ENCODE results near the gene WNT5A. TPM values are rescaled to one million over a fixed set of nuclear protein-coding genes. Genes with fewer than 3 reads are reported as not detected.
A peak's percentile ranks its signal among the peaks of the same experiment; 100 is the strongest.

The WNT5A gene
- total RNA-seq, 1 experiment from 2014 or later, result 113 TPM

DNA sequence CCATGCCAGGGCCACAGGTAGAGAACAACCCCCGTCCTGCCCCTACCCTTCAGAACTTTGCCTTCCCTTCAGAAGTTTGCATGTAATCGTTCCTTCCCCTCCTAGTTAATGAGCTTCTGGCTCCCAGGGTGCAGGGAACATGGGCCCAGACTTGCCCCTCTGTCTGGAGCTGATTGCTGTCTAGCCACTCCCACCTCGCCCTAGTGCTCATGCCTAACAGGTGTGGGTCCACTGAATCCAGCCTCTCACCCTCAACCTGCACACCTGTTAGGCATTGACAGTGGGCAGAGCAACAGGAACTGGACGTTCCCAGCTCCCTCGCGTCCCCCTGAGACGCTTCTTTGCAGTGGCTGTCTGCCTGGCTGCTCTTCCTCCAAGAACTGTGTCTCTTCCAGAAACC, 40.3 kb downstream of the WNT5A start:
- no peak for DNase-seq (ENCODE audit: low read depth)

DNA sequence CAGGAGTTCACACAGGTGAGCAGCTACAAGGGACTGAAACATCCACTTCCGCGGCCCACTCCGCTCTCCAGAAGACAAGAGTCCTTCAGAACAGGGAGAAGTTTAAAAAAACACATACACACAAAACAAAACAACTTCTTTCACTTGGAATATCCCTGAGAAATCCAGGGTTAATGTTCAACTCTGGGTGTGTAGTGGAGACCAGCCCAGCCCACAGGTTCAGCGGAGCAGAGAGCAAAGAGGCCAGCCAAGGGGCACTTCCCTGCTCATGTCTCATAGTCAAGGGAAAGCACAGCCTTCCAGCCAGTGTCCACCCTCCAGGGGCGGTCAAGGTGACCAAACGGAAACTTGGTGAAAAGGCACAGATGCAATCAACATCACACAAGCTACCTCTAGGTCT, 41.6 kb downstream of the WNT5A start:
- DNase-seq (ENCODE audit: low read depth), result no peak

DNA sequence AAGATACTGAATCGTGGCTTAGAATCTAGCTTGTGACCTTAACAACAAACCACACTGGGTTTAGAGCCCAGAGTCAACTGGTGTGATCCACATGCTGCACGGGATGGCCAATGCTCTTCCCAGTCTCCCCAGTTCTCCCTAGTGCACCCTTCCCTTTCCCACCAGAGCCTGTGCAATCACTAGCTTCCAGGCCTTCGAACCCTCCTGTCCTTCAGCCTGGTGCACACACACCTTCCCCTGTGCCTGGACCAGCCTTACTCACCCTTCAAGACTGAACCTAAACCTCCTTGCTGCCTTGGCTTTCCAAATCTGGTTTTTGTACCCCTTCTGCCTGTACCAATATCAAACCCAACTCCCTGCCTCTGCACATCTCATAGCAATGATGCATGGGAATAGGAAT, 43.8 kb downstream of the WNT5A start:
- DNase-seq (ENCODE audit: low read depth), result no peak

DNA sequence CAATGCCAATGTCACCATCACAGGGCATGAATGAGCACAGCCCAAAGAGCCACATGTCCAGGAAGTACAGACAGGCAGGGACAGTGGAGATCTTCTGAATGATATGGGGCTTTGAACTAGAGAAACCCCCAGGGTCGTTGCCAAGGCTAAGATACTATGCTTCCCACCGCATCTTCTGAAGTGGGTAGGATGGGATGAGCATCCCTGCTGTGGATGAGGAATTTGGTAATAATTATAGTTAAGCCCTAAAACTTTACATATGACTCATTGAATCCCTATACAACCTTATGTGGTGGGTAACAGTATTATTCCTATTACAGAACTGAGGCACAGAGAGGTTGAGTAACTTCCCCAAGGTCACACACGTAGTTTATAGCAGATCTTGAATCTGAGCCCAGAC, 44.2 kb downstream of the WNT5A start:
- no peak for DNase-seq (ENCODE audit: low read depth)

DNA sequence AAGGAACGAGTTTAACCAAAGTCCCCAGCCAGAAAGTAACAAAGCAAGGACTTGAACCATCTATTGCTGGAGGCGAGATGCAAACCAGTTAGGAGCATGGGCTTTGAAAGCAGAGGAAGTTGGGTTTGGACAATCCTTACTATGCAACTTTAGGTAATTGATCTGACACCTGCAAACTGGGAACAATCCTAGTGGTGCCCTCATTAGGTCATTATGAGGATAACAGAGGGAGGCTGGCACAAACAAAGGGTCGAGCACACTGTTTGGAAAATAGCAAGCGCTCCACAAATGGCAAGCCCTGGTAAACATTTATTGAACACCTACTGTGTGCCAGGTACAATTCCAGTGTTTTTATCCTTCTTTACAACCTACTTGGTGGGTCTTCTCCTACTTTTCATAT, 45.6 kb downstream of the WNT5A start:
- no peak for DNase-seq (ENCODE audit: low read depth)

DNA sequence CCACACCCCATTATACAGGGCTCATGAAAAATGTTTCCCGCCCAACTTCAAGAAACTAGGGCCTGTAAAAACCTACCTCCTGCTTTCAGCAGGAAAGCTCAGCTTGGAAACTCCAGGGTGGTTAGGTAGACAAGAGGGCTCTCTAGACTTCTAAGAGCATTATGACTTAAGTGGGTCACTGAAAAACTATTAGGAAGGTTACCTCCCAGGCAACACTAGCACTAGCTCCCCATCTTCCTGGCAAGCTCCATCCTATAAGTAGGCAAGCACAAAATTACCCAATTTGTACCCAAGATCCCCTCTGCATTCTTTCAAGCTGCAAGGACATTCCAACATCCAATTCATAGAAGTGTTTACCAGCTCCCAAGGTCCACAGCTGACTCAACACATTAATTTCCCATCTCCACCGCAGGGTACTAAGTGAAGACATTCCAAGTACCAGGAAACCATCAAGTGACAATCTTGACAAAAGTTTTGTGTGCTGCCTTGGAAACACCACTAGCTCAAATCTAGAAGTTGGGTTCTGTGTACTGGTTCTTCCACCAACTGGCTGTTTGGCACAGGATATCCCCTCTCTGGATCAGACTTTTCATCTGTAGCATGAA, 46.9 kb downstream of the WNT5A start:
- DNase-seq (ENCODE audit: low read depth), result peak; percentile 73

DNA sequence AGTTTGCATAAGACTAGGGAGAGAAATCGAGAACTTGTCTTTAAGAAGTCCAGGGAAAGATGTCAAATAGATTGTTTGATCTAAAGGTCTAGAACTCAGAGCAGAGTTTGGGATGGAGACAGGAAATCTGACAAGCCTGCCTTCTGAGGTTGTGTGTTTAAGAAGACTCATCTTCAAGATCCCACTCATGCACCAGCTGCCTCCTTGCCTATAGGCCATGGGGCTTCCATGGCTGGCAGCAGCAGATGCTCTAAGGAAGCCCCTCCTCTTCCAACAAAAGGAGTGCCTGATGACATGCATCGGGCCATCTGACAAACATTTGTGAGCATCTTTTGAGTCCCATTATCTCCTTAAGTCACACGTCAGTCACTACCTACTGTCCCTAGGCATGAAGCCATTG, 47.4 kb downstream of the WNT5A start:
- DNase-seq (ENCODE audit: low read depth), result no peak

DNA sequence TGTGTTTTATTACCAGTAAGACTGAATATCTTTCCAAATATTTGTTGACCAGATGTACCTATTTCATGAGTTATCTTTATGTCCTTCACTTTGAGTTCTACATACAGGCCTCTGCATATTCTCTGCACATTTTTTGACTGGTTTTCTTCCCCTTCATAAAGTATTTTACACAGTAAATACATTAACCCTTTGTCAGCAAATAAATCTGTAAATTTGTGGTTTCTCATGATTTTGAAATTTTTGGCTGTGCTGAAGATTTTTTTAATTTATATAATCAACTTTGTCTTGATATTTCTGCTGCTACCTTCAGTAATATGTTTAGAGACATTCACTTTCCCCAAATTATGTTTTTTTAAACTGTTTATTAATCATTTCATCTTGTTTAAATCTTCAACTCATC, 50.5 kb downstream of the WNT5A start:
- no peak for DNase-seq (ENCODE audit: low read depth)

DNA sequence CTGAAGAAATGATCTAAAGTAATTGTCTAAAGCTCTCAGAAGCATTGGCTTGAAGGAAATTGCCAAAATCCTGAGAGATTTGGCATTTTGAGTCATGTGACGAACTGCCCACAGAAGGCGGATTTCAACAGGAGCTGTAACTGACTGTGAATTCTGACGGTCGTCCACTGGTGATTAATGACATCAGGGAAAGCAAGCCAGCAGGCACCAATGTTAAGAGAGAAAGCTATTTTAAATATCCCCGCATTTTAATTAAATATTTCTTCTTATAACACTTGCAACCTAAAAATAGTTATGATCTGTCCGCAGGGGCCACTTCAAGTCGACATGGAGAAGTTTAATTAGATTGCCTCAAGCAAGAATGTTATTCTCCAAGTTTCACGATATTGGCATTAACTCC, 51.6 kb downstream of the WNT5A start:
- DNase-seq (ENCODE audit: low read depth), result no peak

DNA sequence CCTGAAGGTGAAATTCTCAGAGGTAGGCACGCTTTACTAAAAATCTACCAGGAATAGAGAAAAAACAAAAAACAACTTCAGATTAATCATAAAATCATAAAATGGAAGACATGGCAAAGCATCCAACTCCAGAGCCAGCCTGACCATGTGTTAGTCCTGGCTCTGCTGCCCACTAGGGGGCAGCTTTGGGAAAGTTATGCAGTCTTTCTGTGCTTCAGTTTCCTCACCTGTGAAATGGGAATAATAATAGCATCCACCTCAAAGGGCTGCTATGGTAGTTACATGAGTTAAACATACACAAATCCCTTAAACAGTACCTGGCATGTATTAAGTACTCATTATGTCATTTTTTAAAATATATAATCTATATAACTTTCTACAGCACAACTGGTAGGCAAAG, 52.3 kb downstream of the WNT5A start:
- peak; percentile 40 for DNase-seq (ENCODE audit: low read depth)

DNA sequence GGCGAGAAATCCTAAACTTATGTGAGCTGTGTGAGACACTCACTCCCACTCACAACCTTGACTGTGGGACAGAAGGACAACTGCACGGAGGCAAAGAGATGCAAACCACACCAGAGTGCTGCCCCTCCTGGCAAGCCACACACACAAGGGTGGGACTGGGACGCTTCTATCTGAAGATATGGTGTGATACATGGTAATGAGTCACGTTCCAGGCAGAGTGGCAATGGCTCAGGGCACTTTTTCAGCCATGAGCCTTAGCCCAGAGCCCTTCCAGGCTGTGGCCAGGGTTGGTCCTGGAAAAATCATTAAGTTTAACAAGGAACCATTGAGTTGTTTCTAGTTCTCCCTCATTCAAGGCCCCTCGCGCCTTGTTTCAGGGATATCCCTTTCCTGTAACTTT, 56.1 kb downstream of the WNT5A start:
- no peak for DNase-seq (ENCODE audit: low read depth)

DNA sequence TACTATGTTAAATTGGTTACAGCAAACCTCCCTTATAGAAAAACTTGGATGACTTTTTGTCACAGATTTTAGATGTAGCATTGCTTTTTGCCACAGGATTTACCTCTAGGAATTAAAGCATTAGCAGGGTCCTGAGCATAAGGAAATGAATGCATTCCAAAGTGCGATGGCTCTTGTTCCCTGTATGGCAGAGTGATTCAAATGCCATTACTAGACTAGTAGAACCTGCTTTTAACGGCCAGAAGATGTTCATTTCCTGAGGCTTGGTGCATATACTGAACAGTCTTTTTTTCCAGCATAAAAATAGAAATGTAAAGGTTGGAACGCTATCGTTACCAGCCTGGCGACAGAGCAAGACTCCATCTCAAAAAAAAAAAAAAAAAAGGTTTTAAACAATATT, 59.4 kb downstream of the WNT5A start:
- DNase-seq (ENCODE audit: low read depth), result no peak

DNA sequence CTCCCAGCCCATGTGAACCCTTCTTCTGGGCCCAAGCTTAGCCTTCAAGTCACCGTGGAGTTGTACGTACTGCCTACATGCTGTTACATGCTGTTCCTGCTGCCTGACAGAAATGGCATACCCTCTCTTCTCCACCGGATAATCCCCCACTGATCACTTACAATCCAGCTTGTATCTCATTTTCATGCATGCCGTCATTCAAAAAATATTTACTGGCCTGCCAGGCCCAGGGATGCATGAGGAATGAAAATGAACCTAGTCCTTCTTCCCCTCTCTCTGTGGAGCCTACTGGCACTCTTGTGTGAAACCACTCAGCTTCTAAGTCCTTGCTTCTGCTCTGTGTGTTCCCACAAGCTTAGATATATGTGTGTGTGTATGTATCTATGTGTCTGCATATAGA, 60.6 kb downstream of the WNT5A start:
- peak; percentile 25 for DNase-seq (ENCODE audit: low read depth)

DNA sequence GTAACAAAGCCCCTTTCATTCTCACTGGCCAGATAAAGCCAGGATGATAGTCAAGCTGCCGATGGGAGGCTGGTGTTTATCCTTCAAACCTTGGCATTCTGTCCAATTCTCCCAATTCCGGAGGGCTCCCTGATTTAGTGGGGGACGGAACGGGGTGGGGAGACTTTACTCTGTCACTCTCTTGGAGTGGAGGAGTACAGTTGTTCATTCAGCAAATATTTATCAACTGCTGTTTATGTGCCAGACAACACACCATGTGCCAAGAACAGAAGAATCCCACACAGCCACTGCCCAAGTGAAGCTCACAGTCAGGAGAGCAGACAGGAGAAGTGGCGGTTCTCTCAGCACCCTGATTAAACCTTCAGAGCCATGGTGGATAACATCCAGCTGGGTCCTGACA, 63.3 kb downstream of the WNT5A start:
- DNase-seq (ENCODE audit: low read depth), result no peak

DNA sequence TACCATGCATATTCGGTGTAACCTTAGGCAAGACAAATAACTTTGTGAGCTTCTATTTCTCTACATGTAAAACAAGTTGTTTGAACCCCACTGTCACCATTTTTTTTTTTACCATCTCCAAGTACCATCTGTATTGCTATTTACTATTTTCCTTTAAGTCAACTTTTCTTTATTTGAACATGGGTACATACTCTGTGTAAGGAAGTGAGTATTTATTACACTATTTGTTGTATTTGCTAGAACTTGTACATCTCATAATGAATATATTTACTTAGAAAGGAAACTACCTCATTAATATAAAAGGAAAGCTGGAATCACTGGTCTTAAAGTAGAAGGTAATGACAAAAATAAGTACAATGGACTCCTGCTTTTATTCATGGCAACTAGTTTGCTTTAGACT, 69.9 kb downstream of the WNT5A start:
- DNase-seq (ENCODE audit: low read depth), result no peak

DNA sequence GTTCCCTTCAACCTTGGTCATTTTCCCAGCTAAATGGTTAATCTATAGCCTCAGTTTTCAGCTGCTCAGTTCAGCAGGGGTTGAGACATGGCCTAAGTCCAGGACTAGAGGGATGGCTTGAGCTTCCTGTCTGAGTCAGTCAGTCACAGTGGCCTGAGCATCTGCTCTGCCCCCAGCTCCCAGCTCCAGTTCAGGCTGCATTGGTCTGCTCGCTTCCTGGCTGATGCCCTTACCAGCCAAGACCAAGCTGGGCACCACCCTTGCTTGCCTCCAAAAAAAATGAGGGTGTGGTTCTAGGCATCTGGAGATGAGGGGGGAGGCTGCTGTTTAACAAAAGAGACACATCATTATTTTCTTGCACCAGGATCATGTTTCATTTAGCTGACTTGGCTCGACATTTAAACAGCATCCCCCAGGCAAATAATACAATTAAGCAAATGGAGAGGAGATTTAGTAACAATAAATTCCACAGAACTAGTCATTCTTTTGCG, 70.7 kb downstream of the WNT5A start:
- peak; percentile 94 for DNase-seq (ENCODE audit: low read depth)

All from M059J (cell line).